DMS 273 treated with DMSO at 0.1 percent for 48 hours (cell line): Measurements from ENCODE around the gene EXOC7.

Experiments
- DNase-seq: peaks from one replicate; lab custom pipeline; 2025; lab: John Stamatoyannopoulos, UW

EXOC7 gene

DNA sequence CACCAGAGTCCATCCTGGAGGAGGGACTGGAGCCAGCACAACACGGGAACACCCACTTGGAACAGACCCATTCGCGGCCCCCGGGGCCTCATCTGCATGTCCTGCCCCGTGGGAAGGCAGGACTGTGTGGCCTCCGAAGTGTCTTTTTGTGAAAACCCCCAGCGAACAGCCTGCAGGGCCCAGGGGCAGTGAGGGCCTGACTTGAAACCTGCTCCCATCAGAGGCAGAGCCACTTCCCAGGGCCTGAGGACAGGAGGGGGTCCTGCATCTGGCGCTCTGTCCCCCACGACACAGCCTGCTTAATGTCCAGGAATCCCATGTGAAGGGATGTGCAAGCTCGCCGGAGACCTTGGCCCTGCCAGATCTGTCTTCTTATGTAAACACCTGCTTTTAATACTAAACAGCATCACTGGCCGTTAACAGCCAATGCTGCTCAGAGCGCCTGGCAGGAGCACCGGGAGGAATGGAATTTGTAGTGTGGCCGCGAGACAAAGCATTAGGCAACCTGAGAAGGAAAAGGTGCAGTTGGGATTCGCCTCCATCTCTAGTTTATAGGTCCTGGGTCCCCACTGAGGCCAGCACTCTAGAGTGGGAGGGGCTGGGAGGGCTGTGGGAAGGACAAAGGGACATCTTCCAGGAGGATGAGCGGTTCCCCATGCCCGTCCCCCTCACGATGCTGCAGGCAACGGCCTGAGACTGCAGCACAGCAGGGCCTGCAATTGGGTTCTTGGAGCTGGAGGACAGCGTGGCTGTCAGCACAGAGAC lies 66.9 kb downstream of the EXOC7 start:
- DNase-seq, result no peak

GRCh38 chr17:76034428-76035350 lies 68.9 kb downstream of the EXOC7 start:
- no peak for DNase-seq

- DNase-seq, result no peak
These were observed 70.4 kb downstream of the EXOC7 start for GRCh38 chr17:76033139-76033538.

- DNase-seq, result no peak
These were observed 70.8 kb downstream of the EXOC7 start for GRCh38 chr17:76032780-76033108.

DNA sequence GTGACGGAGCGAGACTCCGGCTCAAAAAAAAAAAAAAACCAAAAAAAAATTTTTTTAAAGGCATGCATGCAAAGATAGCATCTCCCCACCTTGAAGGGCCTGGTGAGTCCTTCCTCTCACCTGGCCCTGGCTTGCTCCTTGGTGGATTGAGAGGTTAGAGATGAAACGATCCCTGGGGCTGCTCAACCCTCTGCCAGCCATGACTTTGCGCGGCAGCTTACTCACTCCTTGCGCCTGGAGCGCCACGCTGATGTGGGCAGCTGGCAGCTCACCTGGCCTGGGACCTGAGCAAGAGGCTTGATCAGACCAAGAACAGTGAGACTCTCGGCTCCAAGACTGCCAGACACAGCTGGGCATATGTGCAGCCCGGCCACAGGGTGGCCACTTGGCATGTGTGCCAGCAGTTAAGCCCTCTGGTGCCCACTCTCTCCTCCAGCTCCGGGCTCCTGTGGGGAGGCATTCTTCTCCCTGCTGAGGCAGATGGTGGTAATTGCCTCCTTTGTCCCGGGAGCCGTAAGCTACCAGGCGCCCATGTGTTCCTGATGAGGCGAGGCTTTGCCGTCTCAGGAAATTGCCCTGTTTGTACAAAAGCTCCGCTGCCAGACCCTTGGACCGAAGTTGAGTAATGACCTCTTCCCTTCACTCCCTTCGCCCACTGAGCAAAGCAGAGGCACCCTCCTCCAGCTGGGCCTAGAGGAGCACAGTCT lies 71.4 kb downstream of the EXOC7 start:
- peak; percentile 51 for DNase-seq
